Fibroblast of skin of scalp (primary cell): ENCODE measurements around the gene ACR.

Experiments used
- DNase-seq: peaks from one replicate; pipeline ENCODE4 v3.0.0-alpha.2; 2013

Gene ACR

DNA sequence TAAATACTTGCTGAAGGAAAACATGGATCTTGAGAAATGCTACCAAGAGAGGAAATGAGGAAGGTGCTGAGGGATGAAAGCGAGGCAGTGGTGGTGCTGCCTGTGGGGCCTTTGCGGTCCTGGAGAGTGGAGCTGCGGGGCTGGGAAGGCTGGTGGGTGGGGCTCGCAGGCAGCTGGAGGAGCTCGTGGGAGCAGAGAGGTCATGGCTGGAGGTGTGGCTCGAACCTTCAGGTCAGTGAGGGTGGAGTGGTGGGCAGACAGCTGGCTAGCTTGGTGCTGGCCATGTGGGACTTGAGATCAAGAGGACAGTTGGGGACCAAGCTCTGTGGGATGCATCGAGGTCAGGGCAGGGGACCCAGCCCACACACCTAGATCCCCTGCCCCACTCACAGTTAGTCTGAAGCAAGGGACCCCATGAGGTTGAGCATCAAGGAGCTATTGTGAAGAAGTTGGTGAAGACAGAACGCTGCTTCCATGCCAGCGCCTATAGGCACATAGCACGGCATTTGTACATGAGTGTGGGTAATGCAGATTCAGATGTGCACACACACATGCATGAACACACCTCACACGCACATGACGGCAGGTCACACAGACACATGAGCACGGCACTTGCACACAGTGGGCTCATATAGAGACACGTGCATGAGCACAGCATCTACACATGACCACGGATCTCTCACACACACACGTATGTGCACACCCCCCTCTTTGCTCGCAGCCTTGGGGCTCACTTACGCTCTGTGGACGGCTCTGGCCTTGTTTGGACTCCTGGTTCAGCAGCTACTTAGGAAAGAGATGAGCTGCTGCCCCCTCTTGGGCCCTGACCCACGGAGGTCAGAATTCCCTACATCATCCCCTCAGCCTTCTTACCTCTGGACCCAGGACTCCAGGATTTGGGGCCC is 34.9 kb upstream of the ACR start:
- no peak for DNase-seq

- DNase-seq, result no peak
These were observed 34.1 kb upstream of the ACR start for GRCh38 chr22:50703726-50704509.

DNA sequence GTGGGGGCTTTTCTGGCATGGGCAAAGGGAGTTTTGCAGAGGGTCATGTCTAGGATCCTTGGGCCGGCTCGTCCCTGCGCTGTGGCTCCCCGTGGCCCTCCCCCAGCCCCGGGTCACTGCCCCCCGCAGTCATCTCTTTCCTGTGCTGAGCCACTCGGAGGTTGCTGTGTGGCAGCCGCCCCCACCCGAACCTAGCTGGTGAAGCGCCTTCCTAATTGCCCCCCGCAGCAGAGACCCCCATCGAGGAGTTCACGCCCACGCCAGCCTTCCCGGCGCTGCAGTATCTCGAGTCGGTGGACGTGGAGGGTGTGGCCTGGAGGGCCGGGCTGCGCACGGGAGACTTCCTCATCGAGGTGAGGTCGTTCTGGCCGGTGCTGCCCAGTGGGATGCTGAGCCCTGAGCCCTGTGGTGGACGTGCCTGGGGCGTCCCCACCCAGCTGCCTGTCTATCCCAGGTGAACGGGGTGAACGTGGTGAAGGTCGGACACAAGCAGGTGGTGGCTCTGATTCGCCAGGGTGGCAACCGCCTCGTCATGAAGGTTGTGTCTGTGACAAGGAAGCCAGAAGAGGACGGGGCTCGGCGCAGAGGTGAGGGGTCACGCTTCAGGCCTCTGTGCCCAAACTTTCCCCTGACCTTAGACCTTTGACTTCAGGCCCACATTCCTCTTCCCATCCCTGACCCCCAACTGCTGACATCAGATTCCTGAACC is 33.3 kb upstream of the ACR start:
- DNase-seq, result no peak

DNA sequence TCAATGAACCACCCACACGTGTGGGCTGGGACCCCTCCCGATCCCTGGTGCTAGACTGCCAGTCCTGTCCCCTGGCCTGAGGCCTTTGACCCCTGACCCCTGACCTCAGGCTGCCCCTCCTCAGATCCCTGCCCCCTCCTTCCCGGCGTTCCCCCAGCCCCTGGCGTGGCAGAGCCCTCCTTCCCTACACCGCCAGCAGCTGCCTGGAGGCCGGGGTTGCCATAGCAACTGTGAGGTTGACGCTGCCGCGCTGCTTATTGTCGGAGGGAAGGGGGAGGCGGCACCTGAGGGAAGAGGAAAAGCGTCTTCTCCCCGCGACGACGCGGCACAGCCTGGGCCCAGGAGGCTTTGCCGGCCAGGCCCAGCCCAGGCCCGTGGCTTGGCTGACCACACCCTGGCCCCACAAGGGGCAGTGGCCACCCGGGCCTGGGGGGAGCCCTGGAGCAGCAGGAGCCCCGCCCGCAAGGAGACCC is 32.7 kb upstream of the ACR start:
- peak; percentile 50 for DNase-seq

GRCh38 chr22:50705851-50706351 is 32.1 kb upstream of the ACR start:
- no peak for DNase-seq

- no peak for DNase-seq
These were observed 31.4 kb upstream of the ACR start for GRCh38 chr22:50706481-50707125.

DNA sequence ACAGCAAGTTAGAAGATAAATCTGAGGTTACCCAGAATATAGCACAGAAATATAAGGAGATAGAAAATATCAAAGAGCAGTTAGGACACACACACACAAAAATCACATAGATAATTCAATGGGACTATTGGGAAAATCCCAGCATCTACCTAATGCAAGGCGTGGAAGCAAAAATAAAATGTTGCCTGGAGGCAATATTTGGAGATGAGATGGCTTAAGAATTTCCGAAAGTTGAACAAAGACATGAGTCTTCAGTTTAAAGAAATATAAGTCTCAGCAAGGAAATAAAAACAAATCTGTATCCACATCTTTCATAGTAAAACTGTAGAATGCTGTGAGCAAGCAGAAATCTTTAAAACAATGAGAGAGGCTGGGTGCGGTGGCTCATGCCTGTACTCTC is 29.5 kb upstream of the ACR start:
- no peak for DNase-seq

DNA sequence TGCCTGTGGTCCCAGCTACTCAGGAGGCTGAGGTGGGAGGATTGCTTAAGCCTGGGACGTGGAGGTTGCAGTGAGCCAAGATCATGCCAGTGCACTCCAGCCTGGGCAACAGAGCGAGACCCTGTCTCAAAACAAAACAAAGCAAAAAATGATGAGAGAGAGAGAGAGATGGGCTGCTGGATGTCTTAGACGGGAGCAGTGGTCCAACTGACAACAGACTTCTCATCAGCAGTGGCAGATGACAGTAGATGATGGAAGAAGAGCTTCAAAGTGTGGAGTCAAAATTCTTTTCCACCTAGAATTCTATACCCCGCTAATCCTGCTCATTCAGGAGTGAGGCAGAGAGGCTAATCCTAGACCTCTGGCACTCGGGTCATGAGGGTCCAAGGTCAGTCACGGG is 29.0 kb upstream of the ACR start:
- no peak for DNase-seq

GRCh38 chr22:50710221-50710620 is 27.8 kb upstream of the ACR start:
- DNase-seq, result no peak

DNA sequence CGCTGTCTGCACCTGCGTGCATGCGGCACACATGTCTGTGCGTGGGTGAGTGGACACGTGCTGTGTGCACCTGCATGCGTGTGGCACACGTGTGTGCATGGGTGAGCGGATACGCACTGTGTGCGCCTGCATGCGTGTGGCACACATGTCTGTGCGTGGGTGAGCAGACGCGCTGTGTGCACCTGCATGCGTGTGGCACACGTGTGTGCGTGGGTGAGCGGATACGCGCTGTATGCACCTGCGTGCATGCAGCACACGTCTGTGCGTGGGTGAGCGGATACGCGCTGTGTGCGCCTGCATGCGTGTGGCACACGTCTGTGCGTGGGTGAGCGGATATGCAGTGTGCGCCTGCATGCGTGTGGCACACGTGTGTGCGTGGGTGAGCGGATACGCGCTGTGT is 27.1 kb upstream of the ACR start:
- DNase-seq, result no peak

GRCh38 chr22:50711446-50712340 is 26.3 kb upstream of the ACR start:
- no peak for DNase-seq

- DNase-seq, result no peak
These were observed 25.5 kb upstream of the ACR start for GRCh38 chr22:50712341-50713007.

DNA sequence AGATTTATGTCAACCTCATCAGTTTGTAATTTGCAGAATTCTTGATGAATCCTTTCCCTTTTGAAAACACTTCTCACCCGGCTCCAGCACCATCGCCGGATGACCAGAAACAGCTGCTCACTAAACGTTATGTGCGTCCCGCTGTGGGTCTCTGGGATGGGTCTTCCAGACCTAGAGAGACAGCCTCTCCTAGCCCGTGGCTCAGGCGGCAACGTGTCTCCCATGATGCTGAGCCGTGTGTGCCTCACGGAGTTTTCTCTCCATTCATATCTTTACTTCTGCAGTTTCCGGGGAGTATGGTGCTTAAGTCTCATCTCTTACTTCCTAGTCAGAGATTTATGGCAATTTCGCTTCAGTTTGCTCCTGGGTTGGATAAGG is 25.0 kb upstream of the ACR start:
- DNase-seq, result no peak

DNA sequence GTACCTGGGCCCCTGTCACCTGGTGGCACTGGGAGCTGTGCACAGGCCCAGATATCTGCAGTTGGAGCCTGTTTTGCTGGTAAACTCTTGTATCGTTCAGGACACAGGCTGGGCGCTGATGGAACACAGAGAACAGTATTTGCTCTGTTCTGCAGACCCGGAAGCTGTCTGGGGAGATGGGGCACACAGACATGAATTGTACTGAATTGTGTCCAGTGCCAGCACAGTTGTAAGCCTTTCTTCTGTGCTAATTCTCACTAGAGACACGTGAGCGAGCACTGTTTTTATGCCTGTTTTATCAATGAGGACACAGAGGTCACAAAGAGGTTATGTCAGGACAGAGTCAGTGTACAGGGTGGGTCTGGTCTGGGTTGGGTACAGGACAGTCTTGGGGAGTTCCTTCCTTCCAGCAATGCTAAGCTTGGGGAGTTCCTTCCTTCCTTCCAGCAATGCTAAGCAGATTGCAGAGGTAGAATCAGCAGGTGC is 24.4 kb upstream of the ACR start:
- DNase-seq, result no peak

GRCh38 chr22:50714150-50714549 is 23.9 kb upstream of the ACR start:
- DNase-seq, result no peak

DNA sequence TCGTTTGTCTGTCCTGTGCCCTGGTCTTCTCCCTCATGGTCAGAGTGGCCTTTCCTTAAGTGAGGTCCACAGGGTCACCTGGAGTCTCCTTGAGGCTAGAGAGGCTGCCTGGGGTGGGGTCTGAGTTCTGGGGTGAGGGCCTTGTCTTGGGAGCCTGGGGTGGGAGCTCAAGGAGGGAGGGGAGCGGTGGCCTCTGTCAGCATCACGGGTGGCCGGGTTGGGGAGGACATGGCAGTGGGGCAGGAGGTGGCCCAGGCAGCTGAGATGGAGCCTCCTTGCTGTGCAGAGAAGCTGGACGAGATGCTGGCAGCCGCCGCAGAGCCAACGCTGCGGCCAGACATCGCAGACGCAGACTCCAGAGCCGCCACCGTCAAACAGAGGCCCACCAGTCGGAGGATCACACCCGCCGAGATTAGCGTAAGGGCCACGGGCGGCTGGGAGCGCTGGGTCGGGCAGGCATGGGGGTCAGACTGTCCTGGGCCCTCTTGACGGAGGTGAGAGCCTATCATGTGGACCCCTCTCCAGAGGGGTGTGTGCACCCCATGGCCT is 23.3 kb upstream of the ACR start:
- DNase-seq, result no peak

DNA sequence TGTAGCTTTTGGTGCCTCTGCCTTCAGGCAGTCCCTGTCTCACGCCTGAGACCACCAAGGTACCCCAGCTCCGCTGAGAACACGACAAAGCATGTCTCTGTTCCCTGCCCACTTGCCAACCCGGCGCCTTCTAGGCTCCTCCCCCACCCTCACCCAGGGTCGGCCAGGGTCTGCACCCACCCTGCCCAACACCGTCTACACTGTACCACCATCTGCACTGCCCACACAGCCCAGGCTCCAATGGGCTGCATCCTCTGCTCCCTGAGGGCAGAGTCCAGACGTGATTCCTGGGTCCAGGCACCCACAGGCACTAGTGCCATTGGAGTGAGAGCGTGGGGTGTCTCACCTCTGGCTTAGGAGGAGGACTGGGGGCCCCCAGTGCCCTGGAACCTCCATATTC is 22.8 kb upstream of the ACR start:
- DNase-seq, result no peak

DNA sequence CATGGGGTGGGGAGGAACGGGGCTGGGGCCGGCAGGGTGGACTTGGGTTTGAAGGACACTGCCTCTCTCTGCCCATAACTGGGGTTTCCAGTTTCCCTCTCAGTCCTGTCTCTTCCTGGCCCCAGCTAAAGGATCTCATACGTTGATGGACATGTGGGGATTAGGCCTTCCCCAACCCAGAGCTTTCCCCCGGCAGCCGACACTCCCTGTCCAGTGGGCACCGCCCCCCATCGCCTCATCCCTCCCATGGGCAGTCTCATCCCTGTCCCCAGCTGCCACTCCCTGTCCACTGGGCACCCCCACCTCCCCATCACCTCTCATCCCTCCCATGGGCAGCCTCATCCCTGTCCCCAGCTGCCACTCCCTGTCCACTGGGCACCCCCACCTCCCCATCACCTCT is 22.2 kb upstream of the ACR start:
- no peak for DNase-seq

DNA sequence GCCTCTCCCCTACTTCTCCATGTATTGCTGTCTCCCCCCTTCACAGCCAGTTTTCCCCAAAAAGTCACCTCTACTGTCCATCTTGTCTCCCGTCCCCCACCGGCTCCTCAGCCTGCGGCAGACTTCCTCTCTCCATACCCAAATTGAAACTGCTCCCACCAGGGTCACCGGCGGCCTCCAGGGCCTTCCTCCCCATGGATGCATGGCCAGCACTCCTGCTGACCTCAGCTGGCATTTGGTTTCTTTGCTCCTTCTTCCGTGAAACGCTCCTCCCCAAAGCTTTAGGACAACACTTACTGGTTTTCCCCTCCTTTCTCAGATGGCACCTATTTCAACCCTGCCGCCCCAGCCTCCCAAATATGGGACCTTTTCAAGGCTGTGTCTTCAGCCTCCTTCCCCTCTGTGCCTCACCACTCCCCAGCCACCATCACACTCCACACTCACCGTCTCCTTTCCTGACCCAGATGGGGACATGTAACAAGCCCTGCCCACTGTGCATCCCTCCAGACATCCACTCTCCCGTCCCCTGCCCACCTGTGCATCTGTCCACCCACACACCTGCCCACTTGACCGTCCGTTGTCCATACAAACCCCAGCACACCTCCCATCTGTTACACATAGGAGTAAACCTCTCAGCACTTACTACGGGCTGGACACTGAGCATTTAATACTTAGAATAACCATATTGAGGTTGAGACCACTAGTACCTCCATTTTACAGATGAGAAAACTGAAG is 21.5 kb upstream of the ACR start:
- DNase-seq, result no peak
